ENCODE measurements around the gene PRR19. TPM values are rescaled to one million over a fixed set of nuclear protein-coding genes. Genes with fewer than 3 reads are reported as not detected.

PRR19 gene
- total and polyA plus RNA-seq, 7 donors: 0.17 to 0.73 (median 0.51) TPM; not detected in 2

GRCh38 chr19:42344336-42344893 lies 42.5 kb downstream of the PRR19 start:
- no peaks in the 10 kb centered on the region for H3K9me3 ChIP-seq
- no peaks in the 10 kb centered on the region for H3K27me3 ChIP-seq (ENCODE audit: insufficient read depth in 3 of 3, low read length in 2 of 3)
- 88 to 92% (median 89%) methylated on average over 16 to 18 of the region's 18 CpGs for WGBS, 3 donors
- peaks cover 6% of the 10 kb centered on the region for H3K4me1 ChIP-seq
- TF ChIP-seq, protein P1, sequence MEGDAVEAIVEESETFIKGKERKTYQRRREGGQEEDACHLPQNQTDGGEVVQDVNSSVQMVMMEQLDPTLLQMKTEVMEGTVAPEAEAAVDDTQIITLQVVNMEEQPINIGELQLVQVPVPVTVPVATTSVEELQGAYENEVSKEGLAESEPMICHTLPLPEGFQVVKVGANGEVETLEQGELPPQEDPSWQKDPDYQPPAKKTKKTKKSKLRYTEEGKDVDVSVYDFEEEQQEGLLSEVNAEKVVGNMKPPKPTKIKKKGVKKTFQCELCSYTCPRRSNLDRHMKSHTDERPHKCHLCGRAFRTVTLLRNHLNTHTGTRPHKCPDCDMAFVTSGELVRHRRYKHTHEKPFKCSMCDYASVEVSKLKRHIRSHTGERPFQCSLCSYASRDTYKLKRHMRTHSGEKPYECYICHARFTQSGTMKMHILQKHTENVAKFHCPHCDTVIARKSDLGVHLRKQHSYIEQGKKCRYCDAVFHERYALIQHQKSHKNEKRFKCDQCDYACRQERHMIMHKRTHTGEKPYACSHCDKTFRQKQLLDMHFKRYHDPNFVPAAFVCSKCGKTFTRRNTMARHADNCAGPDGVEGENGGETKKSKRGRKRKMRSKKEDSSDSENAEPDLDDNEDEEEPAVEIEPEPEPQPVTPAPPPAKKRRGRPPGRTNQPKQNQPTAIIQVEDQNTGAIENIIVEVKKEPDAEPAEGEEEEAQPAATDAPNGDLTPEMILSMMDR (IDR thresholded peaks at IDR 0.05): no peak
- no peak overlapping the region for H3K27ac ChIP-seq
- no peak for ATAC-seq
- no peak overlapping the region for H3K4me3 ChIP-seq
- intact Hi-C loops (cut with DNase I): no loop called here
- peaks cover 0 to 65% of the 10 kb centered on the region in 2 donors for H3K36me3 ChIP-seq (ENCODE audit: insufficient read depth in 1 of 2, low read depth in 1 of 2)
- no peak for DNase-seq

GRCh38 chr19:42345191-42345812 lies 43.4 kb downstream of the PRR19 start:
- no peak for DNase-seq
- no peak overlapping the region for H3K27ac ChIP-seq
- H3K4me3 ChIP-seq: no peak overlapping the region
- TF ChIP-seq, protein P1 (IDR thresholded peaks at IDR 0.05): no peak
- ATAC-seq: peak in 2 of 4 donors; percentile 48 to 51
- WGBS, 3 donors: 81 to 87% (median 87%) methylated on average over 6 of the region's 6 CpGs
- H3K9me3 ChIP-seq: no peaks in the 10 kb centered on the region
- no peaks in the 10 kb centered on the region for H3K27me3 ChIP-seq (ENCODE audit: insufficient read depth in 3 of 3, low read length in 2 of 3)
- H3K36me3 ChIP-seq (ENCODE audit: insufficient read depth in 1 of 2, low read depth in 1 of 2): peaks cover 0 to 63% of the 10 kb centered on the region in 2 donors
- peaks cover 6% of the 10 kb centered on the region for H3K4me1 ChIP-seq
- intact Hi-C loops (cut with DNase I): no loop called here

DNA sequence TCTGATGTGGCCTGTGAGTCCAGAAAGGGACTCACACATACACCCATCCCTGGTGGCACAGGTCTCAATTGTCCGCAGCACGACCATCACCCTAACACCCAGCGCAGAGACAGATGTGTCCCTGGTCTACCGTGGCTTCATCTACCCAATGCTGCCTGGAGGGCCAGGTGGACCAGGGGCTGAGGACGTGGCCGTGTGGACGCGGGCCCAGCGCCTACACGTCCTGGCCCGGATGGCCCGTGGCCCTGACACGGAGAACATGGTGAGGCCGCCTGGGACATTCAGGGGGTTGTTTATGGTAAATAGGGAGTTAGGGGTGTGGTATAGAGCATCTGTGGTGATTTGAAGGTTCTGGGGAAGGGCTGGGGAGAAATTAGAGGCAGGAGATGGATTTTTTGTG lies 46.3 kb downstream of the PRR19 start:
- ATAC-seq (no peak), DNase-seq (no peak)
- TF ChIP-seq, protein P1 (IDR thresholded peaks at IDR 0.05): no peak
- Histone ChIP-seq H3K27me3 (ENCODE audit: insufficient read depth in 3 of 3, low read length in 2 of 3) (no peaks in the 10 kb centered on the region), H3K9me3 (no peaks in the 10 kb centered on the region), H3K27ac (no peak overlapping the region), H3K4me3 (no peak overlapping the region), H3K36me3 (ENCODE audit: insufficient read depth in 1 of 2, low read depth in 1 of 2) (peaks cover 0 to 68% of the 10 kb centered on the region in 2 donors), H3K4me1 (peaks cover 6% of the 10 kb centered on the region)
- intact Hi-C loops (cut with DNase I): no loop called here
- 92 to 97% (median 96%) methylated on average over 14 of the region's 14 CpGs for WGBS, 3 donors

- Histone ChIP-seq H3K4me3 (no peak overlapping the region), H3K4me1 (peaks cover 6% of the 10 kb centered on the region), H3K27ac (no peak overlapping the region), H3K9me3 (no peaks in the 10 kb centered on the region), H3K36me3 (ENCODE audit: insufficient read depth in 1 of 2, low read depth in 1 of 2) (peaks cover 0 to 71% of the 10 kb centered on the region in 2 donors), H3K27me3 (ENCODE audit: insufficient read depth in 3 of 3, low read length in 2 of 3) (no peaks in the 10 kb centered on the region)
- ATAC-seq (no peak), DNase-seq (no peak)
- 93 to 95% (median 94%) methylated on average over 12 to 14 of the region's 14 CpGs for WGBS, 3 donors
- intact Hi-C loops (cut with DNase I): no loop called here
- TF ChIP-seq, protein P1 (IDR thresholded peaks at IDR 0.05): no peak
Measured at GRCh38 chr19:42349378-42350107, 47.6 kb downstream of the PRR19 start.
